ENCODE data around the gene PPP1R3D.
A peak's percentile ranks its signal among the peaks of the same experiment; 100 is the strongest.

Gene PPP1R3D

GRCh38 chr20:59940129-59940955 lies at the start of gene PPP1R3D, which contains the start of gene FAM217B (continued):
- TF ChIP-seq GLIS1 (tag by site-specific recombination; IDR thresholded peaks at IDR 0.05): peak; percentile 37; the same call in 1 of the 2 replicates
- peak; percentile 33; the same call in 1 of the 2 replicates for TF ChIP-seq ZNF501 (tag by site-specific recombination; IDR thresholded peaks at IDR 0.05)
- peak; percentile 98 for TF ChIP-seq ZNF335 (tag by site-specific recombination; conservative IDR thresholded peaks at IDR 0.05)
- TF ChIP-seq PRDM1 (tag by site-specific recombination; IDR thresholded peaks at IDR 0.05): no peak
- TF ChIP-seq, protein P1, sequence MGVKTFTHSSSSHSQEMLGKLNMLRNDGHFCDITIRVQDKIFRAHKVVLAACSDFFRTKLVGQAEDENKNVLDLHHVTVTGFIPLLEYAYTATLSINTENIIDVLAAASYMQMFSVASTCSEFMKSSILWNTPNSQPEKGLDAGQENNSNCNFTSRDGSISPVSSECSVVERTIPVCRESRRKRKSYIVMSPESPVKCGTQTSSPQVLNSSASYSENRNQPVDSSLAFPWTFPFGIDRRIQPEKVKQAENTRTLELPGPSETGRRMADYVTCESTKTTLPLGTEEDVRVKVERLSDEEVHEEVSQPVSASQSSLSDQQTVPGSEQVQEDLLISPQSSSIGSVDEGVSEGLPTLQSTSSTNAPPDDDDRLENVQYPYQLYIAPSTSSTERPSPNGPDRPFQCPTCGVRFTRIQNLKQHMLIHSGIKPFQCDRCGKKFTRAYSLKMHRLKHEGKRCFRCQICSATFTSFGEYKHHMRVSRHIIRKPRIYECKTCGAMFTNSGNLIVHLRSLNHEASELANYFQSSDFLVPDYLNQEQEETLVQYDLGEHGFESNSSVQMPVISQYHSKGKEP (tag by site-specific recombination; IDR thresholded peaks at IDR 0.05): peak; percentile 95
- no peak for TF ChIP-seq ZNF658 (tag by site-specific recombination; IDR thresholded peaks at IDR 0.05)
- no peak for TF ChIP-seq ZNF791 (tag by site-specific recombination; IDR thresholded peaks at IDR 0.05)
- no peak for TF ChIP-seq ZNF155 (tag by site-specific recombination; IDR thresholded peaks at IDR 0.05)
- TF ChIP-seq, protein P2, sequence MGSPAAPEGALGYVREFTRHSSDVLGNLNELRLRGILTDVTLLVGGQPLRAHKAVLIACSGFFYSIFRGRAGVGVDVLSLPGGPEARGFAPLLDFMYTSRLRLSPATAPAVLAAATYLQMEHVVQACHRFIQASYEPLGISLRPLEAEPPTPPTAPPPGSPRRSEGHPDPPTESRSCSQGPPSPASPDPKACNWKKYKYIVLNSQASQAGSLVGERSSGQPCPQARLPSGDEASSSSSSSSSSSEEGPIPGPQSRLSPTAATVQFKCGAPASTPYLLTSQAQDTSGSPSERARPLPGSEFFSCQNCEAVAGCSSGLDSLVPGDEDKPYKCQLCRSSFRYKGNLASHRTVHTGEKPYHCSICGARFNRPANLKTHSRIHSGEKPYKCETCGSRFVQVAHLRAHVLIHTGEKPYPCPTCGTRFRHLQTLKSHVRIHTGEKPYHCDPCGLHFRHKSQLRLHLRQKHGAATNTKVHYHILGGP (tag by site-specific recombination; IDR thresholded peaks at IDR 0.05): no peak
- 0 out of 2 replicates have a peak, but pooled peaks have one; percentile 38 for TF ChIP-seq ZNF561 (tag by site-specific recombination; IDR thresholded peaks at IDR 0.05; ENCODE audit: borderline replicate concordance)
- TF ChIP-seq ZNF26 (tag by site-specific recombination; IDR thresholded peaks at IDR 0.05): no peak
- TF ChIP-seq ZNF2 (tag by site-specific recombination; IDR thresholded peaks at IDR 0.05): 0 out of 2 replicates have a peak, but pooled peaks have one; percentile 49
- peak; percentile 62; the same call in 1 of the 2 replicates for TF ChIP-seq TRIM28 (IDR thresholded peaks at IDR 0.05; ENCODE audit: borderline replicate concordance, low read length)
- no peak for TF ChIP-seq ZNF280D (tag by site-specific recombination; IDR thresholded peaks at IDR 0.05)
- peak; percentile 32; the same call in 1 of the 2 replicates for TF ChIP-seq ATF2 (tag by site-specific recombination; IDR thresholded peaks at IDR 0.05; ENCODE audit: low read depth)
- TF ChIP-seq ZNF24 (tag by site-specific recombination; IDR thresholded peaks at IDR 0.05): no peak
- TF ChIP-seq, protein P3, sequence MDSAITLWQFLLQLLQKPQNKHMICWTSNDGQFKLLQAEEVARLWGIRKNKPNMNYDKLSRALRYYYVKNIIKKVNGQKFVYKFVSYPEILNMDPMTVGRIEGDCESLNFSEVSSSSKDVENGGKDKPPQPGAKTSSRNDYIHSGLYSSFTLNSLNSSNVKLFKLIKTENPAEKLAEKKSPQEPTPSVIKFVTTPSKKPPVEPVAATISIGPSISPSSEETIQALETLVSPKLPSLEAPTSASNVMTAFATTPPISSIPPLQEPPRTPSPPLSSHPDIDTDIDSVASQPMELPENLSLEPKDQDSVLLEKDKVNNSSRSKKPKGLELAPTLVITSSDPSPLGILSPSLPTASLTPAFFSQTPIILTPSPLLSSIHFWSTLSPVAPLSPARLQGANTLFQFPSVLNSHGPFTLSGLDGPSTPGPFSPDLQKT (IDR thresholded peaks at IDR 0.05; ENCODE audit: borderline replicate concordance, low read depth, low read length): no peak
- no peak for TF ChIP-seq ZNF214 (tag by site-specific recombination; IDR thresholded peaks at IDR 0.05; ENCODE audit: borderline replicate concordance)
- TF ChIP-seq, protein P4, sequence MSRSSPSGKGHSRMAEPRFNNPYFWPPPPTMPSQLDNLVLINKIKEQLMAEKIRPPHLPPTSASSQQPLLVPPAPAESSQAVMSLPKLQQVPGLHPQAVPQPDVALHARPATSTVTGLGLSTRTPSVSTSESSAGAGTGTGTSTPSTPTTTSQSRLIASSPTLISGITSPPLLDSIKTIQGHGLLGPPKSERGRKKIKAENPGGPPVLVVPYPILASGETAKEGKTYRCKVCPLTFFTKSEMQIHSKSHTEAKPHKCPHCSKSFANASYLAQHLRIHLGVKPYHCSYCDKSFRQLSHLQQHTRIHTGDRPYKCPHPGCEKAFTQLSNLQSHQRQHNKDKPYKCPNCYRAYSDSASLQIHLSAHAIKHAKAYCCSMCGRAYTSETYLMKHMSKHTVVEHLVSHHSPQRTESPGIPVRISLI (tag by site-specific recombination; IDR thresholded peaks at IDR 0.05): no peak
- TF ChIP-seq KLF9 (tag by site-specific recombination; IDR thresholded peaks at IDR 0.05; ENCODE audit: low read depth): peak; percentile 82
- peak; percentile 60 for TF ChIP-seq SP2 (tag by site-specific recombination; IDR thresholded peaks at IDR 0.05)
- TF ChIP-seq PRDM10 (tag by site-specific recombination; IDR thresholded peaks at IDR 0.05): peak; percentile 30; the same call in 1 of the 2 replicates
- no peak for TF ChIP-seq MYNN (tag by site-specific recombination; IDR thresholded peaks at IDR 0.05; ENCODE audit: borderline replicate concordance)
